Duodenal mucosa (tissue), 2 donors: ENCODE results near the gene SIGLEC14.
A peak's percentile ranks its signal among the peaks of the same experiment; 100 is the strongest.

Experiments used
- H3K27ac ChIP-seq: one replicate; pipeline ENCODE4 v1.7.0; 2013; ENCODE audit warnings: low read depth, low read length
- H3K27me3 ChIP-seq, 2 donors: one replicate each; pipeline ENCODE4 v1.7.0; 2013; ENCODE audit warnings: low read length in 2 of 2, control low read depth in 1 of 2; ENCODE audit not compliant: insufficient read depth in 2 of 2, control insufficient read depth in 1 of 2
- H3K36me3 ChIP-seq, 2 donors: one replicate each; pipeline ENCODE4 v1.7.0; 2013; ENCODE audit warnings: low read length in 2 of 2, control low read depth in 1 of 2; ENCODE audit not compliant: insufficient read depth in 2 of 2, control insufficient read depth in 1 of 2
- H3K4me1 ChIP-seq, 2 donors: one replicate each; pipeline ENCODE4 v1.7.0; 2013; ENCODE audit warnings: low read length in 2 of 2, control low read depth in 1 of 2; ENCODE audit not compliant: insufficient read depth in 2 of 2, control insufficient read depth in 1 of 2
- H3K4me3 ChIP-seq, 2 donors: one replicate each; pipeline ENCODE4 v1.7.0; 2013; ENCODE audit warnings: low read length in 2 of 2, low read depth in 1 of 2
- H3K9ac ChIP-seq, 2 donors: one replicate each; pipeline ENCODE4 v1.7.0; 2013; ENCODE audit warnings: low read length in 2 of 2, low read depth in 1 of 2
- H3K9me3 ChIP-seq, 2 donors: one replicate each; pipeline ENCODE4 v1.7.0; 2013; ENCODE audit warnings: low read length in 2 of 2, control low read depth in 1 of 2; ENCODE audit not compliant: control insufficient read depth in 1 of 2

Gene SIGLEC14

DNA sequence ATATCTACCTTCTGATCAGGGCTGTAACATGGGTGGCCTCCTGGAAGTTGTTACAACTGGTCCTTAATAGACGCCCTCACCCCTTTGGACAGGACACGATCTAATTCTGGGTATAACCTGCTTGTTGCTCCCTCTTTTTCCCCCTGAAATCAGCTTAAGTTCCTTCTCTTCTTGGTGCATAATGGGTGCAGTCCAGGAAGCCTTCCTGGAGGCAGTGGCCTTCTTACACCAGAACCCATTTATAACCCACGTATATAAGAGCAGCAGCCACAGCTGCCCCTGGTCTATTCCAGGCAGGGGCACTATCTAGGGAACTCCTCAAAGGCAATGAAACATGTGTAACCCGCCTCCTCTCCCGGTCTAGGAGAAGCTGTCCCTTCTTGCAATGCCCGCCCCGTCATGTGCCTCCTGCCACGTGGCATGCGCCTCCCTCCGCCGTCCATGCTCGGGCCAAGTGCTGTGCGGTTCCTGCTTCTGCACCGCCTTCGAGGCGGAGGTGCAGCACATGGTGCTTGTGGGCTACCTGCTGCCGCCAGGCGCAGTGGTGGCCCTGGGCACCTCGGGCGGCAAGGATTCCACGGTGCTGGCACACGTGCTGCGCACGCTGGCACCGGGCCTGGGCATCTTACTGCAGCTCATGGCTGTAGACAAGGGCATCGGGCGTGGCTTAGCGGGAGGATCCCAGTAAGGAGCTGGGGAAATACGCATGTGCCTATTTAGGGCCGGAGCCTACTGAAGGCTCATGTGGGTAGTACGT, 48.3 kb downstream of the SIGLEC14 start:
- Histone ChIP-seq H3K4me3 (no peak overlapping the region), H3K9ac (no peak overlapping the region), H3K4me1 (peaks cover 11 to 13% of the 10 kb centered on the region in 2 donors), H3K9me3 (no peaks in the 10 kb centered on the region), H3K27me3 (peaks cover 0 to 3% of the 10 kb centered on the region in 2 donors), H3K27ac (no peak overlapping the region), H3K36me3 (no peaks in the 10 kb centered on the region)

DNA sequence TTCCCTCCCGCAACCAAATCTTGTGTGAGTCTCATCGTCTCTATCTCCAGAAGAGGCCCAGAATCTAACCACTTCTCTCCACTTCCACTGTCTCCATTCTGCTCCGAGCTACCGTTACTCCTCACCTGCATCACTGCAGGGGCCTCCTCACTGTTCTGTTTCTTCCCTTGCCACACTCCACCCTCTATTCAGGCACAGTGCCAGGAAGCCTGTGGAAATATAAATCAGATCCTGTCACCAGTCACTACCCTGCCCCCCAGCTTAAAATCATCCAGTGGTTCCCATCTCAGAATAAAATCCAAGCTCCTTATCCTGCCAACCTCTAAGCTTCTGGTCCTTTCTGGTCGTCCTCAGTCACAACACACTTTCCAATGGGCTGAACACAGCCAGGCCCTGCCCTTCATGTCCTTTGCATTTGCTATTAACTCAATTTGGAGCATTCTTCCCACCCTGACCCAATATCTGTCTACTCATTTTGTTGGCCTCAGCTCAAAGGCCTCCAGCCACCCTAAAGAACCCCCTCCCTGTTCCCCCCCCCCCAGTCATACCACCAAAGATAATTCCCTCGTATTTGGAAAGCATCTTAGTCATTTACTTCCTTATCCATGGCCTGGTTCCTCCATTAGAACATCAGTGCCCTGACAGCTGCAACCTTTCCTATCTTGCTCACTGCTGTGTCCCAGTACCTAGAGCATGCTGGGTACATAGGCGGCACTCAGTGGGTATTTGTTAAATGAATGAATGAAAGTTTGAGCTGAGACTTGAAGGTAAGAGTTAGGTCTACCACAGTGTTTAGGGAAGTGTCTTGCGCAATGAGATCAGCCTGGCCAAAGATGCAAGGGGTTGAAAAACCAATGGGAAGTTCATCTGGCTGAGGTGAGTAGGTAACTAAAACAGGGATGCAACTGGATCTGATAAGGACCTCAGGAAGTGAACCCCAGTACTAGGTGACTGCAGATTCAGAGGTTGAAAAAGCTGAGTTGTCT, 51.1 kb downstream of the SIGLEC14 start:
- H3K27me3 ChIP-seq, result peaks cover 0 to 3% of the 10 kb centered on the region in 2 donors
- no peak overlapping the region for H3K27ac ChIP-seq
- no peaks in the 10 kb centered on the region for H3K36me3 ChIP-seq

DNA sequence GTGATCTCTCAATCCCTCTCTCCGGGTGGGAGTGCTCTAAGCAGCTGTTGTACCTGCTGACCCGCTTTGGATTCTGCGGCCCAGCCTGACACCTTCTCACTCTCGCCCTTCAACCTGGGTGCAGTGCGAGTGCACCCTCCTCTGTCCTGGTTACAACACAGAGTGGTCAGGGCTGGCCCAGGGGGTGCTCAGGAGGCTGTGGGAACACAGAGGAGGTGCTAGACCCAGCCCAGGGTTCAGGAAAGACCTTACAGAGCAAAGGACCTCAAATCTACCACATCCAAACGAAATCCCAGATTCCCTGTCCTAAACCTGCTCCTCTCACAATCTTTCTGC, 51.9 kb downstream of the SIGLEC14 start:
- Histone ChIP-seq H3K27me3 (no peaks in the 10 kb centered on the region), H3K4me3 (peak overlapping the region; percentile 76 to 77), H3K4me1 (peaks cover 15 to 18% of the 10 kb centered on the region in 2 donors), H3K9me3 (no peaks in the 10 kb centered on the region), H3K36me3 (no peaks in the 10 kb centered on the region), H3K9ac (peak overlapping the region; percentile 40 to 60), H3K27ac (no peak overlapping the region)

More for the DNA sequence above, 51.1 kb downstream of the SIGLEC14 start:
- H3K4me1 ChIP-seq, result peaks cover 15 to 18% of the 10 kb centered on the region in 2 donors
- peak overlapping the region; percentile 76 to 77 for H3K4me3 ChIP-seq
- H3K9ac ChIP-seq, result no peak overlapping the region
- no peaks in the 10 kb centered on the region for H3K9me3 ChIP-seq

DNA sequence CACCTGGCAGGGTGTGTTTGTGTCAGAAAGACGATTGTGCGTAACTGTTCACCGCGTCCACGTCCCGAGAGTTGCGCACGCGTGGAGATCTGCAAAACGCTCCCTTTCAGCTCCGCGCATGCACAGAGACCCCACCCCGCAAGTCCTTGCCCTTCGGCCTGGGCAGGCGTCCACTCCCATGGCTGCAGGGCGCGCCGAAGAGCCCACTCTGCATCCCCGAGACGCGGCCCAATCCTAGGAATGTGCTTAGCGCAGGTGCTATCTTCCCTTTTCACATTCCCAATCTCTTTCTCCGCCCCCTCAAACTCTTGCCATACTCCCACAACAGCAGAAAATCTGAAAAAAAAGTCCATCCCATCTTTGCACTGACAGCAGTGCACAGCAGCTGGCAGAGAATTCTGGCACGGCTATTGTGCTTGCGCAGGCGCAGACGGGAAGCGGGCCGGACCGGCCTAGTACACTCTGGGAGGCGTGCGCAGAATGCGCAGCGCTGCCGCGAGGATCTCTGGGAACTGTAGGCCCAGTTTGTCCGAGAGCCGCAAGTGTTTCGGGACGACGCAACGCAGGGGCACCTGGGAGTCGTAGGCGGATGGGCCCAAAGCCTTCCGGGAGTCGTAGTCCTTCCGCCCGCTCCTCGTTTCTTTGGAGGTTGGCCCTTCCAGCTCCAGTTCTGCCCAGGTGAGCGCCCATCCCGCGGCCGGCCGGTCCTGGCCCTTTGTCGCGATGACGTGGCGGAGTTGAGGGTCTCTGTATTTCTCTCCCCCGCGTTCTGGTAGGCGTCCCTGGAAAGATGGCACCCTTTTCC, 52.5 kb downstream of the SIGLEC14 start:
- Histone ChIP-seq H3K36me3 (no peaks in the 10 kb centered on the region), H3K9ac (peak overlapping the region; percentile 40 to 68), H3K9me3 (no peaks in the 10 kb centered on the region), H3K27ac (no peak overlapping the region), H3K27me3 (no peaks in the 10 kb centered on the region), H3K4me1 (peaks cover 15 to 18% of the 10 kb centered on the region in 2 donors), H3K4me3 (peak overlapping the region; percentile 76 to 77)

DNA sequence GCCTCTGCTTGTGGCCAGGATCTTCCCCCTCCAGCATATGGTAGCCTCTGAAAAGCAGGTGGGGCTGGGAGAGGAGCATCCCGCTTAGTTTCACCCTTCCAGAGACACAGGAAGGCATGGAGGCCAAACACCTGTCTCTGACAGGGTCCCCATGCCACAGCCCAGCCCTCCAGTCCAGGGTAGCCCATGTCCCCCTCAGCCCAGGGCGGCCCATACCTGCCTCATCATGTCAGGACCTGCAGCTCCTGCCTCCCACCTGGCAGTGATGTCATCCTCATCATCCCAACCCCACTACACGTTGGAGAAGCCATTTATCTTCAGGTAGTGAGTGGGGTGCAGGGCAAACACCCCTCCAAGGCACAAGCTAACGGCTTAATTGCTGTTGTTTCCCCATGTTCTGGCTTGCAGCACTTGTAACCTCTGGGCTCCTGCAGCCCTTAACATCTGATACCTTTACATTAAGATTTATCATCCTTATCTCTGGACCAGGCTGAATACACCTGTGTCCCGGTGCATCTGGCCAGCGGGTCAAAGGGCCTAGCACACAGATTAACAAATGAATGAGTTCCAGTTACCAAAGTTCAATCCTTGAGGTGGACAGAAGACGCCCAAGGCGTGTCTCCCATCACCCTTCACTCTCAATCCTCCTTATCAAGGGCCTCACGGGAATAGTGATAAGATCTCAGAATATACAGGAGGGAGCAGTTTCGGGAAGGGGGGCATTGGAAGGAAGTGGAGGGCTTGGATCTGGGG, 53.3 kb downstream of the SIGLEC14 start:
- H3K36me3 ChIP-seq, result no peaks in the 10 kb centered on the region
- H3K9me3 ChIP-seq, result peaks cover under 1 to 3% of the 10 kb centered on the region in 2 donors
- H3K27me3 ChIP-seq, result no peaks in the 10 kb centered on the region
- H3K27ac ChIP-seq, result no peak overlapping the region
- H3K4me1 ChIP-seq, result peaks cover 15 to 18% of the 10 kb centered on the region in 2 donors
- H3K4me3 ChIP-seq, result peak overlapping the region; percentile 76 to 77
- H3K9ac ChIP-seq, result peak overlapping the region; percentile 27 to 68
